Activated T-helper 1 cell treated with Interleukin-2 at 50 U/mL for 16 hours (primary cell): ENCODE data around the gene CDC42BPG.
"Not testable (repeated sequence)": the region's sequence is repeated elsewhere in the genome, so short reads cannot be mapped to it uniquely, and the experiment has no call there.

Source experiments
- DNase-seq: peaks from one replicate; pipeline ENCODE4 v3.0.0-alpha.2; 2020; ENCODE audit warnings: low read depth

CDC42BPG gene

DNA sequence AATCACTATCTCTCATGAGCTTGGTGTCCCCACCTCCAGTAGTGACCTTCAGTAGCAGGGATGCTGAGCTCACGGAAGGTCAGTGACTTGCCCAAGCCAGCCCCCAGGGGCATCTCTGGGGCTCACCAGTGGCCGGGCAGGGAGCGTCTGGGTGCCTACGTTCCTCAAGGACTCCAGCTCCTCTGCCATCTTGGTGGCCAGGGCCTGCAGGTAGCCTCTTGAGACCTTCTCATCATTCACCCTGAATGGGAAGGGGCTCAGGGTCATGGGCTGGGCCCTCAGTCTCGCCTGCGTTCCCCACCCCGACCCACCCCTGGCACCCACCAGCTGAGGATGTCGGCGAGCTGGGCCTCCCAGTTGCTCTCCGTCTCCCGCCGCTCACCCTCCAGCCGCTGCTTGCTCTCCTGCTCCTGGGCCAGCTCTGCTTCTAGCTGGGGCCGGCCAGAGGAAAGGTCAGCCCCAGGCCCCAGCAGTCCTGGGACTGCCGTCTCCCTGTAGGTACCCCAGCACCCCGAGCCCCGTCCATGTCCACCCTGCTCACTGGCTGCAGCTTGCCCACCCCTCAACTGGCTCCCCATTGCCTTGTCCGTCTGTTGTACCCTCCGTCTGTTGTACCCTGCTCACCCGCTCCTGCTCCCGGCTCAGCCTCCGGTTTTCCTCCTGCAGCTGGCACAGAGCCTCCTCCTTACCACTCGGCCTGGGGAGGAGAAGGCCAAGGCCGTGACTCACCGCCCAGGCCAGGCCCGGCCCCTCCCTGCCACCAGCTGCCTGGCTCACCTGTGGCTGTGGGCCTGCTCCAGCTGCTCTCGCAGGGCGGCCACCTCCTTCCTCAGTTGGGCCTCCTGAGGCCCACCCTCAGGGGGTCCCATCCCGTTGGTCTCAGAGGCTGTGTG is 9.5 kb downstream of the CDC42BPG start:
- no peak for DNase-seq

DNA sequence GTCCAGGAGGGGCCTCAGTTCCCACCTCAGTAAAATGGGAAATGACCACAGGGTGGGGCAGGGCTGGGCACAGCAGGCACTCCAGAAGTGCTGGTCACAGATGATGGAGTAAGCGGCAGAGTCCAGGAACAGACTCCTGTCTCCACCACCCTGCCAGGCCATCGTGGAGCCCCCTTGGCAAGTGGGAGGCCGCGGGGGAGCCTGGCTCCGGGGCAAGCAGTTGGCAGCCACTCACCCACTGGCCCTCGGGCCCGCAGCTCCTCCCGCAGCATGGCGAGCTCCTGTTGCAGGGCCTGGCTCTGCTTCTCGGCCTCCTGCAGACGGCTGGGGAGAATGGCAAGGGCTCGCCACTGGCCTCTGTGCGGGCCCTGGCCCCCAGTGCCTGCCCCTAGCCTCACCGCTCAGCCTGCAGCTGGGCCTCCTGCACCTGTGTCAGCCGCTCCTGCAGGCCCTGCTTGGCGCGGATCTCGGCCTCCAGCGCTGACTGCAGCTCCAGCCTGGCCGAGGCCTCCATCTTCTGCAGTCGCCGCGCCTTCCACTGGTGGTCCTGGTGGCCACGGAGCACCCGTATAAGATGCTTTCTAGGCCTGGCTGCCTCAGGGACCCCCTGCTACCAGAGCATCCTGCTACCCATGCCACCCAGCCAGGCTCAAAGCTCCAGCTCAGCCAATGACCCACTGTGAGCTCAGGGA is 10.3 kb downstream of the CDC42BPG start:
- no peak for DNase-seq

DNA sequence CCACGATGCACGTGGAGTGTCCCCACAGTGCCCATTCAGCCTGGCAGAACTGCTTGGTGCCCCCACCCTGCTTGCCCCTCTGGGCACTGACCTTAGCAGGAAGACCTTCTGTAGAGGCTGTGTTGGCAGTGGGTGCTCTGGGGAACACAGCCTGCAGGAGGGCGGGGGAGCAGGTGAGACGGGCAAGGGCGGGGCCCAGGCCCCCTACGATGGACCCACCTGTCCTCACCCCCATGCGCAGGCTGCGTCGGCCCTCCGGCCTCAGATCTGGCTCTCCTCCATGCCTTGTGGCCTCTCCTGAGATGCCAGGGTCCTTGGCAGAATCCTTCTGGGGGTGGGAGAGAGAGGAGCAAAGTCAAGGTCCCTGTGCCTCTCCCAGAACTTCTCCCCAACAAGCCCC is 10.9 kb downstream of the CDC42BPG start:
- DNase-seq: no peak

DNA sequence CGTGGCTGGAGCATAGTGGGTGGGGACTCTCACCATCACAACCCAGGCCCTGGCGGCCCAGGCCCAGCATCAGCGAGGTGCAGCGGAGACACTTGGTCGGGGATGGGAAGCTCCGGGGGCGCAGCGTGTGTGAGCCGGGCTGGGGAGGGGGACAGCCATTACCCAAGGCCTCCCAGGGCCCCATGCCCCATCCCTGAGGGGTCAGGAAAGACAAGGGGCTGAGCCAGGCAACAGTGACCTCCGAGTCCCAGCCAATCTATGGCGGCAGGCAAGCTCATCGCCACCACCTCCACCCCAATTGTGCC is 11.3 kb downstream of the CDC42BPG start:
- DNase-seq: no peak

DNA sequence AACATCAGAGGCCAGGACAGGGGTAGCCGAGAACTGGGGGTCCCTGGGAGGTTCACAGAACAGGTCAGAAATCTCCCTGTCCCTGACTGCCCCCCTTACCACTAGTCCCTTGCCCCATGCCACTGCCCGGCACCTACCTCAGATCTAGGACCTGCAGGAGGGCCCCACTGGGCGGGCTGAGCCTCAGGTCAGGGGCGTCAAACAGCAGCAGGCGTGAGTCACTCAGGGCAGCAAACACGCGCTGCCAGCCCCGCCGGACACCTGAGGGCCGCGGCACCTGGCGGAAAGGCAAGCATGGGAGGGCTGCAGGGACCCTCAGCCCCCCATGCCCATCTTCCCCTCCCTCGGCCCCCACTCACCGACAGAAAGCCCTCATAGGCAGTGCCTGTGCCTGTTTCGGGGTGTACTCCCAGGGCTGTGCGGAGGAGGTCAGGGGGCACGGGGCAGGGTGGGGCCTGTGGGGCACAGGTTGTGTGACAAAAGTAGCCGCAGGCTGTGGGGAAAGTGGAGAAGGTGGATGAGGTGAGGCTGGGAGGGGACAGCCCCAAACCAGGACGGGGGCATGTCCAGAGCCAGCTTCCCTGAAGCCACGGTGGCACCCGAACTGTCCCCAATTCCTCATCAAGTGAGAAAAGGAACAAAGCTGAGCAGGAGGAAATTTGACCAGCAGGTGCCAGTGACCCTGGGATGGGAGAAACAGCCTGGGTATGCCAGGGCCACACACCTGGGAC is 11.8 kb downstream of the CDC42BPG start:
- no peak for DNase-seq

DNA sequence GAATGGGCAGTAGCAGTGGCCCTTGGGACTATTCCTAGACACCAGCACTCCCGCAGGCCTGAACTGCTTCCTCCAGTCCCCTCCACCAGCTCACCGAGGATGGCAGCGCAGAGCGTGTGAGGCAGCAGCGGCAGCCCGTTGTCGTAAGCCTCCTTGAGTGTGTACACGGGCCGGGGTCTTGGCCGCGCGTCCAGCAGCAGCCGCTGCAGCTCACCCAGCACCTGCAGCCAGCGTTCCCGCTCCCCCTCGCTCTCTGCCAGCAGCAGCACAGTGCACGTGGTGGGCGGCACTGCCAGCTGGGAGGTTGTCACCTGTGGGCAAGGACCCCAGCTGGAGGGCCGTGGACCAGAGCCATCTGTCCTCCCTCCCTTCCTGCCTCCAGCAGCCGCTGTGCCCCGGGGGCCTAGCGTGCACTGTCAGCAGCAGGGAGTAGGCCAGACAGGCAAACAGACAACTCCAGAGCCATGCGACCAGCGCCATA is 13.0 kb downstream of the CDC42BPG start:
- no peak for DNase-seq

DNA sequence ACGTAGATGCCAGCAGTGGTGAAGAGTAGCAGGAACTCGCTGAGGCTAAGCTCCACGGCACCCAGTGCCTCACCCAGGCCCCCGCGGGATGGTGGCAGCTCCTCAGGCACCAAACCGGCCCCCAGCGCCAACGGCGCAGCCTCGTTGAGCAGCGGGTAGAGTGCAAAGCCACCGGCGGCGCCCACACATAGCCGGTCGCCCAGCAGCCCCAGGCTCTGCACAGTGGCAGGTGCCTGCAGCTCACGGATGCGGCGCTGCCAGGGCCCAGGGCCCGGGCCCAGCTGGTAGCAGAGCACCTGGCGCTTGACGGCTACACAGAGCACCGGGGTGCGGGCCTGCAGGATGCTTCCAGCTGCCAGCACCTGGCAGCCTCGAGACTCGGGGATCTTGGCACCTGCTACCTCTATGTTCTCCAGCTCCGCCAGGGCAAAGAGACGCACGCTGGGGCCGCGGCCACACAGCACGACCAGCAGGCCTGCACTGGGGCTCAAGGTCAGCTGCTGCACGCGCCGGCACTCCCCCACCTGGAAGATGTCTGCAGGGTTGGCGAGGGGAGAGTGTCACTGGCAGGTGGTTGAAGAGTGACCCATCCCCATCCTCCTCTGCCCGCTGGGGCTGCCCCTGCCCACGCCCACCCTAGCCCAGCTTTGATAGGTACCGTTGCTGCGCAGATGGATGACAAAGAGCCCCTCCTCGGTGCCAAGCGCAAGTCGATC is 14.8 kb downstream of the CDC42BPG start:
- DNase-seq: no peak

DNA sequence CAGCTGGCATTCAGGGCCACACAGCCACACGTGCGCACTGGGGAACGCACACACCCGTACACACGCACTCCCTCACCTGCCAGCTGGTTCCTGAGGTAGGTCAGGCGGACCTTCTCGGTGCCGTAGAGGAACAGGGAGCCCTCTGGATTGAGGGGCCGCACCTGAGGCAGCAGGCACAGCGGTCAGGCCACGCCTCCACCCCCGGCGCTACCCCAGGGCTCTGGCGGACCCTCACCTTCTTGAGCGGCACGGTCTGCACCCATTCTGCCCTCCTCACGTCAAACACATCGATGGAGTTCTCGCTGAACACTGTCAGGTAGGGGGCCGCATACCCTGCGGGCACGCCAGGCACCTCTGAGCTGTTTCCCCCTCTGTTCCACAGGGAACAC is 17.0 kb downstream of the CDC42BPG start:
- DNase-seq: no peak

DNA sequence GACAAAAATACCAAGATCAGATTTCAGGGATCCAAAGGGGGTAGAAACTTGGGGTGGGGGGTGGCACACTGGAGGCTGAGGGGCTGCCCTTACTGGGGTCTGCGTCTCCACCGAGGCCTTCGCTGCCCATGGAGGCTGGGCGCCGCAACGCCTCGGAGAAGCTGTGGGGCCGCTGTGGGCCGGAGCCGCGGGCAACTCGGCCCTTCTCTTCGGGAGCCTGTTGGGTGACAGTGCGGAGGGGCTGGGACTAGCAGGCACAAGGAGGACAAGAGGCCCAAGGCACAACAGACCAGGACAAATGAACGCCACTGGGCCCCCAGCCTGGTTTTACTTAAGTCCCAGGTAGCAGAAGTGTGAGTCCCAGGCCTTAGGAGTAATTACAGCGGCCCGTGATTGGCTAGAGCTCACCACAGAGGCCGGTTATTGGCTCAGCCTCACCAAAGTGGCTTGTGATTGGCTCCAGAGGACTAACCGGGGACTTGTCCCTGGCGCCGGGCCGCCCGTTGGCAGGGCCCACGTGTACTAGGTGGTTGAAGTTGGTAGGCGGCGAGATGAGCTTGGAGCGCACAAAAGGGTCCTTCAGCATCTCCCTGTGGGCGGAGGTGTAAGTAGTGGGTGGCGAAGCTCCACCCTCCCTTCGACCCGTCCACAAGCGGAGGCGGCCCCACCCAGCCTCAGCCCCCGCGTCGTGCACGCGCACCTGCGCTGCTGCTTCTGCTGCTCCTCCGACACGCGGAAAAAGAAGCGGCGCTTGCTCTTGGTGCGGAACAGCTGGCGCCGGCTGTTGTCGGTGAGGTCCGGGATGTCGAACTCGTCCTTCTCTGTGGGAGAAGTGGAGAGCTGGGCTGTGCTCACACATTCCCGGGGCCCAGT is 17.6 kb downstream of the CDC42BPG start:
- no peak for DNase-seq

DNA sequence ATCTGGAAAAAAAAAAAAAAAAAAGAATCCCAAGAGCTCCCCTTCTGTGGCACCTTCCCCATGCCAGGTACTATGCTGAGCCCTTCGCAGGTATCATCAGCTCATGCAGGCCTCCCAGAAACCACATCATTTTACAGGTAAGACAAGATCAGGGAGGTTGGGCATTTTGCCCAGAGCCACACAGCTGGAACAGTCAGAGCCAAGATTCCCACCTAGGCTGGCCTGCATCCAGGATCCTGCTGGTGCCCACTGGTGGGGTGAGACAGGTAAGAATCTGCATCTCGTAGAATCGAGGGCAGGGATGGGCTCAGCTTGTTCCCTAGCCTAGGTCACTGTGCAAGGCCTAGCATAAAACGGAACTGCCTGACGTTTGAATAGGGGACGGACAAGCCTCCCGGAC is 18.4 kb downstream of the CDC42BPG start:
- no peak for DNase-seq

DNA sequence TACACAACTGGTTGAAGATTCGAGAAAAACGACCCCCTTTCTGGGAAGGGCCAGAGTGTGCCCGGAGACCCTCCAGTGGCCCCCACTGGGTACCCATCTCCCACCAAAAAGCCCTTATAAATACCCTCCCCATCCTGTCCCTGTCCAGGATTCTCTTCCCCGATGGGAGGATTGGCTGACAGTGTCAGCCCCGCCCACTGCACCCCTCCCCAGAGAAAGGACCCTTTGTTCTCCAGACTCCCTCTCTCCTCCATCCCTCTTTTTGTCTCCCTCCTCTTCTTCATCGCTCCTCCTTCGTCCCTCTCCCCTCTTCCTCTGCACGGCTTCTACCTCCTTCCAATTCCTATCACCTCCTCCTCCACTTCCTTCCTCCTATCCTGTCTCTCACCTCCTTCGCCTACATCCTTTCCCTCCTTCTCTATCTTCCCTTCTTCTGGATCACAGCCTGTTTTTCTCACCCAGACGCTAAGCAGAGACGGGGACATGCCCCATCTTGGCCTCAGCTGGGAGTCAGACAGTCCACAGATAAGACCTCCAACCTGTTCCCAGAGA is 20.8 kb downstream of the CDC42BPG start:
- DNase-seq: no peak

DNA sequence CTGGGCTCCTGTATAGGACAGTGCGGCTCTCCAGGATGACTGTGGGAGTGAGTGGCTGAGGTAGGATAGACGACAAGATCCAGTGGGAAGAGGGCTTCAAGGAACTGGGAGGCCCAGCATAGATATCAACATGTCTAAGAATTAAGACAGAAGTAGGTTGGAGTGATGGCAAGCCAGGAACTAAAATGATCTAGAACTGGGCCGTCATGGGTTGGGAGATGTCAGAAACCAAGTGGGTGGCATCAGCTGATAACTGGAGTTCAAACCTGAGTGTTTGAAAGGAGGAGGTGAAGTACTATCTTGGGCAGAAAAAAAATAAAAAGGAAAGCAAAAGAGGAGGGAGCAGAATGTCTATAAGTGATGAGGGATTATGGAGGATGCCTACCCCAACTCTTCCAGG is 27.0 kb downstream of the CDC42BPG start:
- no peak for DNase-seq

DNA sequence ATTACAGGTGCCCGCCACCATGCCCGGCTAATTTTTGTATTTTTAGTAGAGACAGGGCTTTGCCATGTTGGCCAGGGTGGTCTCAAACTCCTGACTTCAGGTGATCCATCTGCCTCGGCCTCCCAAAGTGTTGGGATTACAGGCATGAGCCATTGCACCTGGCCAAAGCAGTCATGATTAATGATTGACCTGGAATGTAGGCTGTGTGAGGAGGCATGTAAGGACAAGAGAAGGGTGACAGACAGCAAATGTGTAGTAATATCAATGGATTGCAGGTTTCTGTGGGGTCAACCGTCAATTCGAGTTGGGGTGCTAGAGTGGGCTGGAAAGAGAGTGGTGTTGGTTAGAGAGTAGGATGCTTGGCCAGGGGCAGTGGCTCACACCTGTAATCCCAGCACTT is 29.0 kb downstream of the CDC42BPG start:
- DNase-seq: not testable (repeated sequence)

DNA sequence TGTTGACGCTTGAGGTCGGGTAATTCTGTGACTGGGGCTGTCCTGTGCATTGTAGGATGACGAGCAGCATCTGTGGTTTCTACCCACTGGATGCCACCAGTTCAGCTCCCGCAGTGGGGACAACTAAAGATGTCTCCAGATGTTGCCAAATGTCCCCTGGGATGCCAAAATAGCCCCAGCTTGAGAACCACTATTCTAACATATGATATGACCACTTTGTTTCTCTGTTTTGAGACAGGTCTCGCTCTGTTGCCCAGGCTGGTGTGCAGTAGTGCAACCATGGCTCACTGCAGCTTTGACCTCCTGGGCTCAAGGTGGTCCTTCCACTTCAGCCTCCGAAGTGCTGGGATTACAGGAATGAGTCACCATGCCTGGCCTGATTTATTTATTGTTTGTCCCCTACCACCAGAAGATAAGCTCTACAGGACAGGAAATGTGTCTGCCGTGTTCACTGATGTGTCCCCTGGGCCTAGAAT is 29.7 kb downstream of the CDC42BPG start:
- DNase-seq: no peak

DNA sequence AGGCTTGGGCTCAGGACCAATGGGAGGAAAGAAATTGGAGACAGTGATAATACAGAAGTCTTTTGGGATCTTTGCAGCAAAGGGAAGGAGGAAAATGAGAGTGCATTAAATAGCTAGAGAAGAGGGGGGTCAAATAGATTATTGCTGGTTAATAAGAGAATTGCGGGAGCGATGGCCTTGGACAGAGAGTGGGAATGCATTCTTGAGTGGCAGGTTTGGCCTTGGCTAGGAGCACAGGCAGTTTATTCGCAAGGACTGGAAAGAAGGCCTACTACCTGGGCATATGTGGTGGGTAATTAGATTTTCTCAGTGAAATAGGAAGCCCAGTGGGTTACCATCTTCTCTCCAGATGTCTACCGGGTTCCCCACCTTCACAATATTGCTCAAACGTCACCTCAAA is 30.6 kb downstream of the CDC42BPG start:
- DNase-seq: no peak

DNA sequence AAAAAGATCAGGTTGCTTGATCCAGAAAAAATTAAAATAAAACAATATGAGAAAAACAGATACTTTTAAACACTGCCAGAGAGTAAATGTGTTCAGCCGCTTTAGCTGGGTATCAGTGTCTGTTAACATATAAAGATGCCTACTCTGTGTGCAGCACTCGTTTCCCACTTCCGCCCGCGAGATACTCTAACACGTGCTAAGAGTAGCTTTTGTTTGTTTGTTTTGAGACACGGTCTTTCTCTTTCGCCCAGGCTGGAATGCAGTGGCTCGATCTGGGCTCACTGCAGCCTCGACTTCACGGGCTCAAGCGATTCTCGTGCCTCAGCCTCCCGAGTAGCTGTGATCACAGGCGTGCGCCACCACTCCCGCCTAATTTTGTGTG is 33.6 kb downstream of the CDC42BPG start:
- DNase-seq: no peak

DNA sequence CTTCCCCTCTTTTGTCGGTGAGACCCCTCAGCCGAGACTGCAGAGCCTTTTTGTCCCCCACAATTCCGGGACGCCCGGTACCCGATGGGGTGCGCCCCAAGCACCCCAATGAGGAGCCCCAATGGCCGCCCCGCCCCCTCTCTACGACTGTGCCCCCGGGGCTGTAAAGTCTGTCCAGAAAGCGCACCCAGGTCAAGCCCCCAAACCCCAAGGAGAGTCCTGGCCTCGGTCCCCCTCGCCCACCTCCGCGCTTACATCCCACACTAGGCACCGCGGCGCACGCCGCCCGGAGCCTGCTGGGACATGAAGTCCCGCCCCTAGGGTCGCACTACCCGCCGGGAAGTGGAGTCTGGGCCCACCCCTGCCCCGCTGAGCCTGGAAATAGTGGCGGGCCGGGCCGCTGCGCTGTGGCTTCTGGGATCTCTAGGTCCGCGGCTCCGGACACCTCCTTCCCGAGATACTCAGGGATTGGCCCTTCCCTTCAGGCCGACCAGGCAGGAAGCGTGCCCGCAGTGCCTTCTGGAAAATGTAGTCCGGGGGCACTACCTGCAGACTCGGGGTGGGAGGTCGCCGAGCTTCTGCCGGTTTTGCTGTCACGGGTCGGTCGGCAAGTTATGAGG is 34.1 kb downstream of the CDC42BPG start, which contains the start of gene MEN1:
MEN1 (minus strand) TSS at position 281 of the 620 bp plus-strand sequence. CDS start 442 bp downstream, outside the sequence.
- DNase-seq: peak; percentile 65

DNA sequence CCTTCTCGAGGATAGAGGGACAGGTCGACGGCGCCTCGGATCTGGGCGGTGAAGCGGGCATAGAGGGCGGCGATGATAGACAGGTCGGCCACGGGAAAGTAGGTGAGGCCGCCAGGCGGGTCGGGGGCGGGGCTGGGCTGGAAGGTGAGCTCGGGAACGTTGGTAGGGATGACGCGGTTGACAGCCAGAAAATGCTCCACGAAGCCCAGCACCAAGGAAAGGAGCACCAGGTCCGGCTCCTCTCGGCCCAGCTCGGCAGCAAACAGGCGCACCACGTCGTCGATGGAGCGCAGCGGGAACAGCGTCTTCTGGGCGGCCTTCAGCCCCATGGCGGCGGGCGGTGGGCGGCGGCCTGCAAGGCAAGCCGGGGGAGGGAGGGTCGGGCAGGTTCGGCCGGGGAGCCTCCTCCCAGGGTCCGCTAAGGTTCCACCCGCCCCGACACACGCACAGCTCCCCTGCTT is 34.6 kb downstream of the CDC42BPG start:
- no peak for DNase-seq

DNA sequence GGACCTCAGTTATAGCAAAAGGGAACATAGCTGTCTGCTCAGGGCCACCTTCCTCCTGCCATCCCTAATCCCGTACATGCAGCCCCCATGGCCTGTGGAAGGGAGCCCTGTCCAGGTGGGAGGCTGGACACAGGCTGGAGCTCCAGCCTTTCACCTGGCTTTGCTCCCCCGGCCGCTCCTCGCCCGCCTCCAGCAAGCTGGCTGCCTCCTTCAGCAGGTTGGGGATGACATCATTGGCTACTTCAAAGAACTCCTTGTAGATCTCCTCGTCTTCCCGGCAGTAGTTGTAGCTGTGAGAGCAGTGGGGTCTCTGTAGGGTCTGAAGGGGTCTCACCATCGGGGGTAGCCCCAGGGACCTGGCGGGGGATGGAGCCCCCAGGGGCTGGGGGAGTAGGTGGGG is 39.0 kb downstream of the CDC42BPG start:
- DNase-seq: no peak
